Measurements from ENCODE around the gene LOXL4.

Gene LOXL4

GRCh38 chr10:98294270-98294627 lies 26.3 kb upstream of the LOXL4 start:
- no peak for DNase-seq (ENCODE audit: low spot score)

GRCh38 chr10:98293550-98294269 lies 25.7 kb upstream of the LOXL4 start:
- DNase-seq (ENCODE audit: low spot score) = no peak

GRCh38 chr10:98292971-98293370 lies 25.0 kb upstream of the LOXL4 start:
- DNase-seq (ENCODE audit: low spot score) = no peak

GRCh38 chr10:98289802-98290209 lies 21.8 kb upstream of the LOXL4 start:
- no peak for DNase-seq (ENCODE audit: low spot score)

GRCh38 chr10:98287321-98287720 lies 19.3 kb upstream of the LOXL4 start:
- no peak for DNase-seq (ENCODE audit: low spot score)

GRCh38 chr10:98286419-98286818 lies 18.4 kb upstream of the LOXL4 start:
- no peak for DNase-seq (ENCODE audit: low spot score)

- DNase-seq (ENCODE audit: low spot score) = no peak
Observed at GRCh38 chr10:98285416-98285815, 17.4 kb upstream of the LOXL4 start.

GRCh38 chr10:98276311-98276710 lies 8.3 kb upstream of the LOXL4 start:
- no peak for DNase-seq (ENCODE audit: low spot score)

- DNase-seq (ENCODE audit: low spot score) = no peak
Observed at GRCh38 chr10:98274562-98274961, 6.6 kb upstream of the LOXL4 start.

- DNase-seq (ENCODE audit: low spot score) = no peak
Observed at GRCh38 chr10:98273057-98273850, 5.3 kb upstream of the LOXL4 start.

GRCh38 chr10:98272656-98273055 lies 4.7 kb upstream of the LOXL4 start:
- DNase-seq (ENCODE audit: low spot score) = no peak

- DNase-seq (ENCODE audit: low spot score) = no peak
Observed at GRCh38 chr10:98272245-98272644, 4.3 kb upstream of the LOXL4 start.

- DNase-seq (ENCODE audit: low spot score) = no peak
Observed at GRCh38 chr10:98270786-98271185, 2.8 kb upstream of the LOXL4 start.

- DNase-seq (ENCODE audit: low spot score) = no peak
Observed at GRCh38 chr10:98270073-98270740, 2.2 kb upstream of the LOXL4 start.

- peak; percentile 98 for DNase-seq (ENCODE audit: low spot score)
Observed at GRCh38 chr10:98269435-98269912, 1.5 kb upstream of the LOXL4 start.

- DNase-seq (ENCODE audit: low spot score) = peak; percentile 55
Observed at GRCh38 chr10:98268694-98269431, 869 bp upstream of the LOXL4 start.

GRCh38 chr10:98267069-98267893 lies 713 bp downstream of the LOXL4 start:
- DNase-seq (ENCODE audit: low spot score) = peak; percentile 44

- no peak for DNase-seq (ENCODE audit: low spot score)
Observed at GRCh38 chr10:98266647-98267046, 1.3 kb downstream of the LOXL4 start.

GRCh38 chr10:98265403-98266378 lies 2.3 kb downstream of the LOXL4 start:
- no peak for DNase-seq (ENCODE audit: low spot score)

All from hepatic stellate cell (primary cell).